ENCODE data around the gene APOB.

Gene APOB

DNA sequence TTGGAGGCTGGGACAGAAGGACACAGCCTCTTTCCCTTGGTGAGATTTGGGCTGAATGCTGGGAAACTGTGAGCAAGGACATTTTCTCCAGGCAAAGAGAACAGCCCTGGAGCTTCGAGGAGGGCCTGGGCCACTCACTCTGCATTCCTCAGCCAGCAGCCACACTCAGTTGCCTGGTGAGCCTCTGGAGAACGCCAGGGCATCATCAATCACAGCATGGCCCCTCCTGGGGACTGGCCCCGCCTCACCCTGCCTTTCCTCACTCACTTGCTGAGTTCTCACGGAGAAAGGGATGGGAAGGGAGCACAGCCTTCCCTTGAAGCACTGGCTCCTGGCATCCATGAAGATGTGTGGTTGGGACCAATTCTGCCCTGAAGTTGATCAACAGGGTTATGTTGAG is 55.0 kb downstream of the APOB start:
- TF ChIP-seq, protein P1, sequence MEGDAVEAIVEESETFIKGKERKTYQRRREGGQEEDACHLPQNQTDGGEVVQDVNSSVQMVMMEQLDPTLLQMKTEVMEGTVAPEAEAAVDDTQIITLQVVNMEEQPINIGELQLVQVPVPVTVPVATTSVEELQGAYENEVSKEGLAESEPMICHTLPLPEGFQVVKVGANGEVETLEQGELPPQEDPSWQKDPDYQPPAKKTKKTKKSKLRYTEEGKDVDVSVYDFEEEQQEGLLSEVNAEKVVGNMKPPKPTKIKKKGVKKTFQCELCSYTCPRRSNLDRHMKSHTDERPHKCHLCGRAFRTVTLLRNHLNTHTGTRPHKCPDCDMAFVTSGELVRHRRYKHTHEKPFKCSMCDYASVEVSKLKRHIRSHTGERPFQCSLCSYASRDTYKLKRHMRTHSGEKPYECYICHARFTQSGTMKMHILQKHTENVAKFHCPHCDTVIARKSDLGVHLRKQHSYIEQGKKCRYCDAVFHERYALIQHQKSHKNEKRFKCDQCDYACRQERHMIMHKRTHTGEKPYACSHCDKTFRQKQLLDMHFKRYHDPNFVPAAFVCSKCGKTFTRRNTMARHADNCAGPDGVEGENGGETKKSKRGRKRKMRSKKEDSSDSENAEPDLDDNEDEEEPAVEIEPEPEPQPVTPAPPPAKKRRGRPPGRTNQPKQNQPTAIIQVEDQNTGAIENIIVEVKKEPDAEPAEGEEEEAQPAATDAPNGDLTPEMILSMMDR (IDR thresholded peaks at IDR 0.05; ENCODE audit: low read depth, low read length, missing control alignments), result no peak
- no peaks in the 10 kb centered on the region for H3K27me3 ChIP-seq (replicated peaks)
- no peak overlapping the region for H3K4me3 ChIP-seq (ENCODE audit: low read depth, low read length)
- no peak overlapping the region for H3K27ac ChIP-seq
- H3K36me3 ChIP-seq (replicated peaks), result no peaks in the 10 kb centered on the region
- in situ Hi-C loops (cut with HindIII; ENCODE audit: low pct_ligation_motif_present, low sequenced_read_pairs), result no loop called here
- no peak for DNase-seq

DNA sequence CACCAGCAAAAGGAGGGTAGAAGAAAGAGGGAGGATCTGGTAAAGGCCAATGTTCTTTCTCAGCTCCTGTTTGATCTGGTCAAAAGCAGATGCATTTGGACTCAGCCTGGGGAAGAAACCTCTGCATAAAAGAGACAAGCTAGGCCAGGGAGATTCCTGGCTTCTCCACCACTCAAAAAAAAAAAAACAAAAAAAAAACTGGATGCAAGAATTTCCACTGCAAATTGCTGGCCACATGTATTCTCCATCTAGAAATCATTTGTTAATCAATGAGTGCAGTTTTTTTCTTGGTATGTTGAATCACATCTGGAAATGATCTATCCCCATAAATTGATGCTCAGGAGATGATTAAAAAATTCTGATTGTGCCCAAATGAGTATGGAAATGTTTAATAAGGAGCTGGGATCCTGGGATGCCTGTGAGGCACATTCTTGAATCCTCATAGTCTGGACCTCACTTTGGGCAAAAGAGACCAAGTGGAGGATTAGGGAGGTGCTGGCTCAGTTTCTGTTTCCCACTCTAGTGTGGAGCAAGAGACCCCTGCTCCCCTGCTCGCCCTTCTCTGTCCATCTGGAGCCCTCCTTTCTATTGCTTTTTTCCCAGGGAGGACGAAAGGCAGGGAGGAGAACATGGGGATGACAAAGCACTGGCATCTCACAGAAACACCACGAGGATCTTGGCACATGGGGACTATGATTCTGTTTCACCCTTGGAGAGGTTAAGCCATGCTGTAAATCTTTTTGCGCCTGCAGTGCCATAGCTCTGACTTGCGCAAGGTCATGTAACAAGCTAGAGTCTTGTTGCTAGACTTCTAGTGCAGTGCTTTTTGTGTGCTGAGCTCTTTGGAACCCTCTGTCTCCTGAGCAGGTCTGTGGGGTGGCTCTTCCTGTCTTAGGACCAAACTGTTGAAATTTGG is 57.6 kb downstream of the APOB start:
- in situ Hi-C loops (cut with HindIII; ENCODE audit: low pct_ligation_motif_present, low sequenced_read_pairs), result no loop called here
- H3K36me3 ChIP-seq (replicated peaks), result no peaks in the 10 kb centered on the region
- H3K27ac ChIP-seq, result no peak overlapping the region
- no peaks in the 10 kb centered on the region for H3K27me3 ChIP-seq (replicated peaks)
- no peak for DNase-seq
- no peak overlapping the region for H3K4me3 ChIP-seq (ENCODE audit: low read depth, low read length)
- TF ChIP-seq, protein P1 (IDR thresholded peaks at IDR 0.05; ENCODE audit: low read depth, low read length, missing control alignments), result no peak

DNA sequence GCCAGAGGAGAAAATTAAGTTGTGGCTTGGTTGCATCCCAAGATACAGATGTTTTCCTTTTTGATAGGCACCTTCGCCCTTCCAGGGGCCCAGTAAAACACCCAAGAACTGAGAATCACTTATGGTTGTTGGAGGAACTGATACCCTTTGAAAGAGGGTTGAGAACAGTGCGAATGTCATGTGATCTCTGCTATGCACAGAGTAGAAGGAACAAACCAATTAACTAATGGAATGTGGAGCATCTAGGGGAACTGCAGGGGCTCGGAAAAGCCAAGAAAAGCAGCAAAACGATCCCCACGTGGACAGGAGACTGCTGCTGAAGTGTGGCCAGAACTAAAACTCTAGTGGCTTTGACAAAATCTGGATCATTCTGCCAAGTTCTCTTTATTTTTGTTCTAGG is 58.8 kb downstream of the APOB start:
- DNase-seq, result no peak
- no peak overlapping the region for H3K4me3 ChIP-seq (ENCODE audit: low read depth, low read length)
- in situ Hi-C loops (cut with HindIII; ENCODE audit: low pct_ligation_motif_present, low sequenced_read_pairs), result no loop called here
- H3K36me3 ChIP-seq (replicated peaks), result no peaks in the 10 kb centered on the region
- H3K27me3 ChIP-seq (replicated peaks), result no peaks in the 10 kb centered on the region
- no peak overlapping the region for H3K27ac ChIP-seq
- TF ChIP-seq, protein P1 (IDR thresholded peaks at IDR 0.05; ENCODE audit: low read depth, low read length, missing control alignments), result no peak

- Histone ChIP-seq H3K27me3 (replicated peaks) (no peaks in the 10 kb centered on the region), H3K36me3 (replicated peaks) (no peaks in the 10 kb centered on the region), H3K27ac (no peak overlapping the region), H3K4me3 (ENCODE audit: low read depth, low read length) (no peak overlapping the region)
- DNase-seq, result no peak
- TF ChIP-seq, protein P1 (IDR thresholded peaks at IDR 0.05; ENCODE audit: low read depth, low read length, missing control alignments), result no peak
- in situ Hi-C loops (cut with HindIII; ENCODE audit: low pct_ligation_motif_present, low sequenced_read_pairs), result no loop called here
Measured at GRCh38 chr2:20984408-20984807, 59.5 kb downstream of the APOB start.

DNA sequence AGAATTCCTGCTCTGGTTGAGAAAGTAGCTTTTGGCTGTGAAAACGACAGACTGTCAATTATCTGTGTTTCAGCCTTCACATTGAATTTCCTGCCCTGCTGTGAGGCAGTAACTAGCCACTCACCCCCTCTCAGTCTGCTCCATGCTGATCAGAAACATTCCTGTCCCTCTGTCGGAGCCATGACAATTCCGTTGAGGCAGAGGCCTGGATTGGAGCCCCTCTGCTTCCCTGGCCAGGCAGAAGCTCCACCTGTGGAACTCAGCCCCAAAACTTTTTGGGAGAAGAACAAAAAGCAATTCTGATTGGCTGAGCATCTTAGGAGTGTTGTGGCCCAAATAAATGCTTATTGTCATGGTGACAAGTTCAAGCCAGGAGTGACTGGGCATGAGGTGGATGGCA is 60.0 kb downstream of the APOB start:
- no peak for DNase-seq
- in situ Hi-C loops (cut with HindIII; ENCODE audit: low pct_ligation_motif_present, low sequenced_read_pairs), result no loop called here
- no peaks in the 10 kb centered on the region for H3K27me3 ChIP-seq (replicated peaks)
- no peak overlapping the region for H3K27ac ChIP-seq
- no peak overlapping the region for H3K4me3 ChIP-seq (ENCODE audit: low read depth, low read length)
- H3K36me3 ChIP-seq (replicated peaks), result no peaks in the 10 kb centered on the region
- TF ChIP-seq, protein P1 (IDR thresholded peaks at IDR 0.05; ENCODE audit: low read depth, low read length, missing control alignments), result no peak

Measured in brain microvascular endothelial cell (primary cell).